OCI-LY3 (cell line): ENCODE measurements around the gene SSX4B.
"Not testable (repeated sequence)": the region's sequence is repeated elsewhere in the genome, so short reads cannot be mapped to it uniquely, and the experiment has no call there.

Experiments used
- H2AFZ ChIP-seq: fragments of 200-600, 300-600 bp; shearing (Covaris generic); 2 replicates; pipeline ENCODE4 v1.6.0; 2014; ENCODE audit warnings: antibody characterized with exemption, low read depth, low read length
- H3K27ac ChIP-seq: fragments of 200-600, 300-600 bp; sonication (generic); 2 replicates; pipeline ENCODE4 v1.5.1; 2014; ENCODE audit warnings: mild to moderate bottlenecking, low read length, moderate library complexity, mixed read lengths
- H3K27me3 ChIP-seq: fragments of 200-600, 300-600 bp; sonication (generic); 2 replicates; pipeline ENCODE4 v1.6.1; 2014; ENCODE audit warnings: low read depth, low read length, mixed read lengths
- H3K36me3 ChIP-seq: fragments of 200-600, 300-600 bp; sonication (generic); replicated peaks from 2 replicates; pipeline ENCODE3; 2014; ENCODE audit warnings: low read depth, low read length, mixed read lengths
- H3K4me1 ChIP-seq: fragments of 300-600, 200-600 bp; sonication (generic); 2 replicates; pipeline ENCODE4 v1.6.1; 2014; ENCODE audit warnings: low read length, mixed read lengths
- H3K4me2 ChIP-seq: fragments of 200-600, 300-600 bp; sonication (generic); 2 replicates; pipeline ENCODE4 v1.6.1; 2014; ENCODE audit warnings: low read length, mixed read lengths
- H3K4me3 ChIP-seq: fragments of 300-600, 200-600 bp; sonication (generic); 2 replicates; pipeline ENCODE4 v1.5.1; 2014; ENCODE audit warnings: antibody characterized with exemption, mild to moderate bottlenecking, low read length, moderate library complexity
- H3K79me2 ChIP-seq: fragments of 300-600, 200-600 bp; shearing (Covaris generic); 2 replicates; pipeline ENCODE4 v1.6.1; 2014; ENCODE audit warnings: mild to moderate bottlenecking, low read length, mixed read lengths
- H3K9ac ChIP-seq: fragments of 300-600, 200-600 bp; shearing (Covaris generic); 2 replicates; pipeline ENCODE4 v1.6.0; 2014; ENCODE audit warnings: mild to moderate bottlenecking, low read length, moderate library complexity
- H3K9me3 ChIP-seq: fragments of 200-600, 300-600 bp; shearing (Covaris generic); 2 replicates; pipeline ENCODE4 v1.6.1; 2014; ENCODE audit warnings: low read length, mixed read lengths; ENCODE audit not compliant: insufficient read depth
- H4K20me1 ChIP-seq: fragments of 200-600, 300-600 bp; sonication (generic); 2 replicates; pipeline ENCODE4 v1.6.1; 2016; ENCODE audit warnings: low read length, mixed read lengths; ENCODE audit not compliant: insufficient read depth
- CTCF ChIP-seq: fragments of 200-600, 300-600 bp; sonication (generic); IDR thresholded peaks from 2 replicates; pipeline ENCODE4 v1.5.1; 2014; ENCODE audit warnings: antibody characterized with exemption, low read length, low read depth
- EZH2phosphoT487 ChIP-seq: fragments of 200-600 bp; shearing (Covaris generic); IDR thresholded peaks from 2 replicates; pipeline ENCODE4 v1.6.1; 2018; ENCODE audit warnings: antibody characterized with exemption, mixed run types, low read depth

SSX4B gene

GRCh38 chrX:48411860-48412259 lies at the start of gene SSX4B:
TSS of gene SSX4B (minus strand) at chrX:48411960. CDS start at chrX:48411372, 588 bp downstream.
- not testable (repeated sequence) for H3K79me2 ChIP-seq, H3K27me3 ChIP-seq, H2AFZ ChIP-seq, H4K20me1 ChIP-seq, H3K9ac ChIP-seq, H3K4me1 ChIP-seq, H3K27ac ChIP-seq, H3K4me3 ChIP-seq, H3K4me2 ChIP-seq, H3K9me3 ChIP-seq, H3K36me3 ChIP-seq

GRCh38 chrX:48460606-48461005 lies 48.8 kb upstream of the SSX4B start:
- Histone ChIP-seq H3K27me3 (no peaks in the 10 kb centered on the region), H3K79me2 (peaks cover 21% of the 10 kb centered on the region), H3K9me3 (no peaks in the 10 kb centered on the region), H3K27ac (no peak overlapping the region), H3K4me2 (no peak overlapping the region), H2AFZ (no peak overlapping the region), H3K9ac (no peak overlapping the region), H4K20me1 (no peaks in the 10 kb centered on the region), H3K36me3 (peaks cover 18% of the 10 kb centered on the region), H3K4me3 (no peak overlapping the region), H3K4me1 (no peaks in the 10 kb centered on the region)
- TF ChIP-seq CTCF (no peak), EZH2phosphoT487 (no peak)

- no peak overlapping the region for H3K27ac ChIP-seq
- no peak overlapping the region for H2AFZ ChIP-seq
- no peaks in the 10 kb centered on the region for H3K27me3 ChIP-seq
- H3K9me3 ChIP-seq = no peaks in the 10 kb centered on the region
- H3K9ac ChIP-seq = no peak overlapping the region
- H3K4me1 ChIP-seq = no peaks in the 10 kb centered on the region
- TF ChIP-seq CTCF (no peak), EZH2phosphoT487 (no peak)
- peaks cover 15% of the 10 kb centered on the region for H3K79me2 ChIP-seq
- H3K36me3 ChIP-seq = peaks cover 14% of the 10 kb centered on the region
- H3K4me2 ChIP-seq = no peak overlapping the region
- no peaks in the 10 kb centered on the region for H4K20me1 ChIP-seq
- no peak overlapping the region for H3K4me3 ChIP-seq
These were observed 48.3 kb upstream of the SSX4B start for GRCh38 chrX:48460031-48460430.

GRCh38 chrX:48459483-48459882 lies 47.7 kb upstream of the SSX4B start:
- peaks cover 14% of the 10 kb centered on the region for H3K36me3 ChIP-seq
- H3K27me3 ChIP-seq = no peaks in the 10 kb centered on the region
- no peak overlapping the region for H3K4me3 ChIP-seq
- no peak overlapping the region for H3K9ac ChIP-seq
- H3K79me2 ChIP-seq = peaks cover 12% of the 10 kb centered on the region
- no peaks in the 10 kb centered on the region for H3K9me3 ChIP-seq
- H3K4me1 ChIP-seq = no peaks in the 10 kb centered on the region
- no peak for TF ChIP-seq CTCF
- no peak for TF ChIP-seq EZH2phosphoT487
- no peak overlapping the region for H3K27ac ChIP-seq
- H2AFZ ChIP-seq = no peak overlapping the region
- H4K20me1 ChIP-seq = no peaks in the 10 kb centered on the region
- no peak overlapping the region for H3K4me2 ChIP-seq

GRCh38 chrX:48458711-48459110 lies 47.0 kb upstream of the SSX4B start:
- H3K9me3 ChIP-seq = no peaks in the 10 kb centered on the region
- H3K27me3 ChIP-seq = no peaks in the 10 kb centered on the region
- H3K27ac ChIP-seq = no peak overlapping the region
- H3K36me3 ChIP-seq = peaks cover 10% of the 10 kb centered on the region
- H3K4me1 ChIP-seq = no peaks in the 10 kb centered on the region
- no peak overlapping the region for H3K4me3 ChIP-seq
- TF ChIP-seq EZH2phosphoT487 = no peak
- TF ChIP-seq CTCF = no peak
- no peaks in the 10 kb centered on the region for H4K20me1 ChIP-seq
- H3K4me2 ChIP-seq = no peak overlapping the region
- no peak overlapping the region for H3K9ac ChIP-seq
- H2AFZ ChIP-seq = no peak overlapping the region
- H3K79me2 ChIP-seq = peaks cover 5% of the 10 kb centered on the region; the same call in 1 of the 2 replicates
